ENCODE measurements around the gene KRTAP10-8.

The KRTAP10-8 gene

GRCh38 chr21:44592446-44593311 lies 19.2 kb upstream of the KRTAP10-8 start, which contains the start of gene KRTAP10-6:
Gene KRTAP10-6 (minus strand): TSS chr21:44592505. CDS start chr21:44592484, 21 bp downstream.
- H3K4me2 ChIP-seq (ENCODE audit: low read depth, low read length) = no peak within 1 kb of the TSS
- H3K36me3 ChIP-seq (replicated peaks; ENCODE audit: insufficient read depth, low read length) = no peaks in the 10 kb centered on the region
- peaks cover 87% of the 10 kb centered on the region for H3K27me3 ChIP-seq (replicated peaks; ENCODE audit: insufficient read depth, low read length)
- no peak within 1 kb of the TSS for H3K9ac ChIP-seq (ENCODE audit: low read length)
- no peaks in the 10 kb centered on the region for H3K9me2 ChIP-seq (replicated peaks; ENCODE audit: insufficient read depth, low read length)
- H3K27ac ChIP-seq (ENCODE audit: low read length) = no peak within 1 kb of the TSS
- H3K4me3 ChIP-seq (ENCODE audit: low read length) = no peak within 1 kb of the TSS
- no peak within 1 kb of the TSS for H2AFZ ChIP-seq (ENCODE audit: low read length)
- H3F3A ChIP-seq (ENCODE audit: insufficient read depth, low read length) = no peaks in the 10 kb centered on the region
- no peaks in the 10 kb centered on the region for H4K20me1 ChIP-seq (ENCODE audit: insufficient read depth, low read length)
- TF ChIP-seq CTCF (IDR thresholded peaks at IDR 0.05; ENCODE audit: low read length) (no peak), EZH2phosphoT487 (IDR thresholded peaks at IDR 0.05; ENCODE audit: low read length) (no peak), EZH2 (optimal IDR thresholded peaks at IDR 0.05; ENCODE audit: low read depth, low read length) (no peak)
- no peaks in the 10 kb centered on the region for H3K79me2 ChIP-seq (ENCODE audit: low read length)
- DNase-seq = no peak
- no peaks in the 10 kb centered on the region for H3K4me1 ChIP-seq (ENCODE audit: low read length)
- H3K9me3 ChIP-seq (replicated peaks; ENCODE audit: insufficient read depth, low read length) = no peaks in the 10 kb centered on the region

DNA sequence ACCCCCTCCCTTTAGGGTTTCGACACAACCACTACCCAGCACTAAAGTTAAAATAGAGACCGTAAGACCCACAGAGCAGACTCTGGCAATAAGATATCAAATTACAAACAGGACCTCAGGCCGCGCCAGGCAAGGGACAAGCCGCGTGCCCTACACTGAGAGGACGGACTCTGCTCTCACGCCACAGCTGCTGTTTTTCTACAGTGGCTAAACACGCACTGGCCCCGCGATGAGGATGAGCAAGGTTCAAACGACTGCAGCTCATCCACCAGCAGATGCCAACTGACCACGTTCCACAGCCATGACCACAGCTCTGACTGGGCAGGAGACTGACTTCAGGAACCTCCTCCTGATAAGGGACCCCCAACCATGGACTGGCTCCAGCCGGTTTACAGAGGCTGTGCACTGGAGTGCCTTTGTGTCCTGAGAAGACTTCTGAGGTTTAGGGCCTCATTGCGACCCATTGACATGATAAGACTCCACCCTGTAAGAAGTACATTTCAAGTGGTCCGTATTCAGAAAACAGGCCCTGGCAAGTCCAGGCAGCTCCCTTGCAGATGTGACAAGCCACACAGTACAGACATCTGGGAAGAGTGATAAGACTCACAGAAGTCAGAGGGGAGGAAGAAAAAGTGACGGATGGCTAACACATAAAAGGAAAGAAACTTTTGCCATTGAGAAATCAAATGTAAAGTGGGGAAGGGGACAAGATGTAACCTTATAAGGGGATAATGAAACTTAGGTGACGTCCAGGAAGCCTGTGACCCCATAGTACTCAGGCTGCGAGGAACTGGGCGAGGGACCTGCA lies 18.1 kb upstream of the KRTAP10-8 start:
- Histone ChIP-seq H3K36me3 (replicated peaks; ENCODE audit: insufficient read depth, low read length) (no peaks in the 10 kb centered on the region), H3K4me1 (ENCODE audit: low read length) (no peaks in the 10 kb centered on the region), H2AFZ (ENCODE audit: low read length) (no peak overlapping the region), H3K4me2 (ENCODE audit: low read depth, low read length) (no peak overlapping the region), H4K20me1 (ENCODE audit: insufficient read depth, low read length) (no peaks in the 10 kb centered on the region), H3K79me2 (ENCODE audit: low read length) (no peaks in the 10 kb centered on the region), H3K27me3 (replicated peaks; ENCODE audit: insufficient read depth, low read length) (peaks cover 90% of the 10 kb centered on the region), H3K27ac (ENCODE audit: low read length) (no peak overlapping the region), H3K4me3 (ENCODE audit: low read length) (no peak overlapping the region), H3F3A (ENCODE audit: insufficient read depth, low read length) (no peaks in the 10 kb centered on the region), H3K9me2 (replicated peaks; ENCODE audit: insufficient read depth, low read length) (no peaks in the 10 kb centered on the region), H3K9ac (ENCODE audit: low read length) (no peak overlapping the region), H3K9me3 (replicated peaks; ENCODE audit: insufficient read depth, low read length) (no peaks in the 10 kb centered on the region)
- no peak for DNase-seq
- TF ChIP-seq EZH2phosphoT487 (IDR thresholded peaks at IDR 0.05; ENCODE audit: low read length) (no peak), EZH2 (optimal IDR thresholded peaks at IDR 0.05; ENCODE audit: low read depth, low read length) (no peak), CTCF (IDR thresholded peaks at IDR 0.05; ENCODE audit: low read length) (no peak)

- Histone ChIP-seq H3K9me2 (replicated peaks; ENCODE audit: insufficient read depth, low read length) (no peaks in the 10 kb centered on the region), H3K36me3 (replicated peaks; ENCODE audit: insufficient read depth, low read length) (no peaks in the 10 kb centered on the region), H2AFZ (ENCODE audit: low read length) (no peak overlapping the region), H3K9ac (ENCODE audit: low read length) (no peak overlapping the region), H3K79me2 (ENCODE audit: low read length) (no peaks in the 10 kb centered on the region), H3K9me3 (replicated peaks; ENCODE audit: insufficient read depth, low read length) (no peaks in the 10 kb centered on the region), H3K4me1 (ENCODE audit: low read length) (no peaks in the 10 kb centered on the region), H3K4me2 (ENCODE audit: low read depth, low read length) (no peak overlapping the region), H3K27ac (ENCODE audit: low read length) (no peak overlapping the region), H4K20me1 (ENCODE audit: insufficient read depth, low read length) (no peaks in the 10 kb centered on the region), H3F3A (ENCODE audit: insufficient read depth, low read length) (no peaks in the 10 kb centered on the region), H3K4me3 (ENCODE audit: low read length) (no peak overlapping the region), H3K27me3 (replicated peaks; ENCODE audit: insufficient read depth, low read length) (peaks cover 90% of the 10 kb centered on the region)
- TF ChIP-seq EZH2phosphoT487 (IDR thresholded peaks at IDR 0.05; ENCODE audit: low read length) (no peak), CTCF (IDR thresholded peaks at IDR 0.05; ENCODE audit: low read length) (no peak), EZH2 (optimal IDR thresholded peaks at IDR 0.05; ENCODE audit: low read depth, low read length) (no peak)
- no peak for DNase-seq
Observed at GRCh38 chr21:44594406-44594916, 17.4 kb upstream of the KRTAP10-8 start.

All from MM.1S (cell line).